H9 (cell line): Measurements from ENCODE around the gene OAS2. TPM values are rescaled to one million over a fixed set of nuclear protein-coding genes. Genes with fewer than 3 reads are reported as not detected.

Experiments
- DNase-seq: peaks from one replicate; pipeline ENCODE4 v3.0.0-alpha.2; 2017
- H2AFZ ChIP-seq: one replicate; pipeline ENCODE4 v1.6.1; 2013; ENCODE audit warnings: mild to moderate bottlenecking, low read length, control low read depth, moderate library complexity
- H2AK5ac ChIP-seq: 2 replicates; pipeline ENCODE4 v1.6.1; 2013; ENCODE audit warnings: low read length, control low read depth, mixed read lengths; ENCODE audit not compliant: insufficient read length
- H2BK120ac ChIP-seq: one replicate; pipeline ENCODE4 v1.6.1; 2013; ENCODE audit warnings: low read depth, mild to moderate bottlenecking, low read length, control low read depth, inconsistent platforms; ENCODE audit not compliant: poor library complexity, severe bottlenecking
- H2BK12ac ChIP-seq: 2 replicates; pipeline ENCODE4 v1.6.1; 2013; ENCODE audit warnings: low read length, control low read depth, mixed read lengths, low read depth; ENCODE audit not compliant: insufficient read length
- H2BK15ac ChIP-seq: 2 replicates; pipeline ENCODE4 v1.6.1; 2013; ENCODE audit warnings: low read depth, low read length, control low read depth
- H2BK20ac ChIP-seq: one replicate; pipeline ENCODE4 v1.6.1; 2013; ENCODE audit warnings: low read depth, mild to moderate bottlenecking, low read length, control low read depth, inconsistent platforms; ENCODE audit not compliant: poor library complexity, severe bottlenecking
- H2BK5ac ChIP-seq: 2 replicates; pipeline ENCODE4 v1.6.1; 2013; ENCODE audit warnings: low read length, control low read depth, mixed read lengths; ENCODE audit not compliant: insufficient read length
- H3K14ac ChIP-seq: 2 replicates; pipeline ENCODE4 v1.6.1; 2013; ENCODE audit warnings: low read length, control low read depth; ENCODE audit not compliant: insufficient read depth
- H3K18ac ChIP-seq: 2 replicates; pipeline ENCODE4 v1.6.1; 2013; ENCODE audit warnings: low read depth, mild to moderate bottlenecking, mixed read lengths, low read length, control low read depth; ENCODE audit not compliant: insufficient read length
- H3K23ac ChIP-seq: 2 replicates; pipeline ENCODE4 v1.6.1; 2013; ENCODE audit warnings: low read length, control low read depth, mixed read lengths, low read depth; ENCODE audit not compliant: insufficient read length
- H3K23me2 ChIP-seq: 2 replicates; pipeline ENCODE4 v1.6.1; 2013; ENCODE audit warnings: low read depth, mild to moderate bottlenecking, mixed read lengths, low read length, control low read depth; ENCODE audit not compliant: insufficient read length, poor library complexity, severe bottlenecking
- H3K27ac ChIP-seq: 2 replicates; pipeline ENCODE4 v1.5.1; 2013; ENCODE audit warnings: low read length, control low read depth, mixed read lengths, low read depth; ENCODE audit not compliant: insufficient read length
- H3K27me3 ChIP-seq: 2 replicates; pipeline ENCODE4 v1.6.1; 2013; ENCODE audit warnings: low read length, control low read depth, inconsistent platforms; ENCODE audit not compliant: insufficient read depth
- H3K4ac ChIP-seq: 2 replicates; pipeline ENCODE4 v1.6.1; 2013; ENCODE audit warnings: low read depth, mild to moderate bottlenecking, control low read depth, inconsistent platforms, low read length, moderate library complexity
- H3K4me1 ChIP-seq: 2 replicates; pipeline ENCODE4 v1.6.1; 2013; ENCODE audit warnings: low read length, control low read depth, inconsistent platforms; ENCODE audit not compliant: insufficient read depth
- H3K4me2 ChIP-seq: 2 replicates; pipeline ENCODE4 v1.6.1; 2013; ENCODE audit warnings: low read length, control low read depth, mixed read lengths; ENCODE audit not compliant: insufficient read length, insufficient read depth
- H3K56ac ChIP-seq: 2 replicates; pipeline ENCODE4 v1.6.1; 2013; ENCODE audit warnings: low read depth, mild to moderate bottlenecking, mixed read lengths, low read length, control low read depth; ENCODE audit not compliant: insufficient read length
- H3K79me1 ChIP-seq: 2 replicates; pipeline ENCODE4 v1.6.1; 2013; ENCODE audit warnings: low read depth, mild to moderate bottlenecking, moderate library complexity, low read length, control low read depth, inconsistent platforms; ENCODE audit not compliant: insufficient read depth, poor library complexity, severe bottlenecking
- H3K79me2 ChIP-seq: 2 replicates; pipeline ENCODE4 v1.6.1; 2013; ENCODE audit warnings: low read length, control low read depth, inconsistent platforms; ENCODE audit not compliant: insufficient read depth
- H3K9ac ChIP-seq: 2 replicates; pipeline ENCODE4 v1.6.1; 2013; ENCODE audit warnings: low read length, control low read depth, mixed read lengths; ENCODE audit not compliant: insufficient read length; ENCODE audit errors: extremely low read depth
- H3K9me3 ChIP-seq: one replicate; pipeline ENCODE4 v1.6.1; 2013; ENCODE audit warnings: low read depth, low read length, inconsistent platforms; ENCODE audit not compliant: control insufficient read depth
- H3T11ph ChIP-seq: one replicate; pipeline ENCODE4 v1.6.1; 2013; ENCODE audit warnings: mild to moderate bottlenecking, low read length, control low read depth, inconsistent platforms
- H4K20me1 ChIP-seq: one replicate; pipeline ENCODE4 v1.6.1; 2013; ENCODE audit not compliant: control insufficient read depth, insufficient read length, insufficient read depth
- H4K5ac ChIP-seq: 2 replicates; pipeline ENCODE4 v1.6.1; 2013; ENCODE audit warnings: low read depth, mild to moderate bottlenecking, mixed read lengths, low read length, control low read depth; ENCODE audit not compliant: insufficient read length
- H4K8ac ChIP-seq: replicated peaks from 2 replicates; pipeline ENCODE4 v1.6.1; 2013; ENCODE audit warnings: low read length, control low read depth, mixed read lengths, low read depth; ENCODE audit not compliant: insufficient read length
- H4K91ac ChIP-seq: 2 replicates; pipeline ENCODE4 v1.6.1; 2013; ENCODE audit warnings: low read depth, mild to moderate bottlenecking, moderate library complexity, mixed read lengths, low read length, control low read depth; ENCODE audit not compliant: insufficient read length
- H3K27ac Mint-ChIP-seq, 3 experiments: 2 replicates in 2 of 3; 3 replicates in 1 of 3; pipeline ENCODE4 v1.8.0; 2020 to 2021; ENCODE audit warnings: mixed read lengths in 3 of 3, mild to moderate bottlenecking in 1 of 3, moderate library complexity in 1 of 3
- H3K27me3 Mint-ChIP-seq: 2 replicates; pipeline ENCODE4 v1.8.0; 2021; ENCODE audit warnings: low read depth, mild to moderate bottlenecking, moderate library complexity, mixed read lengths
- H3K36me3 Mint-ChIP-seq, 3 experiments: 2 replicates in 2 of 3; 3 replicates in 1 of 3; pipeline ENCODE4 v1.8.0; 2020 to 2021; ENCODE audit warnings: low read depth in 3 of 3, mixed read lengths in 3 of 3; ENCODE audit not compliant: insufficient read depth in 1 of 3
- H3K4me1 Mint-ChIP-seq, 2 experiments: 2 replicates each; pipeline ENCODE4 v1.8.0; 2020; ENCODE audit warnings: mixed read lengths in 2 of 2
- H3K4me3 Mint-ChIP-seq, 2 experiments: 2 replicates in 1 of 2; 3 replicates in 1 of 2; pipeline ENCODE4 v1.8.0; 2020 to 2021; ENCODE audit warnings: mild to moderate bottlenecking in 2 of 2, mixed read lengths in 2 of 2, moderate library complexity in 1 of 2
- H3K9me3 Mint-ChIP-seq, 2 experiments: 2 replicates in 1 of 2; 3 replicates in 1 of 2; pipeline ENCODE4 v1.8.0; 2020; ENCODE audit warnings: mild to moderate bottlenecking in 2 of 2, mixed read lengths in 2 of 2, moderate library complexity in 1 of 2
- CTCF ChIP-seq: fragments of 200-600 bp; sonication (generic); conservative IDR thresholded peaks from 3 replicates; pipeline ENCODE4 v1.8.0; 2021; ENCODE audit warnings: antibody characterized with exemption, mild to moderate bottlenecking
- WGBS: extraction: QIAGEN DNeasy Blood & Tissue Kit; methylation state at CpG from one replicate; pipeline ENCODE4 v1.1.7; 2013; ENCODE audit warnings: missing lambda C conversion rate, low lambda C conversion rate, mixed read lengths; ENCODE audit not compliant: insufficient read length; ENCODE audit errors: extremely low coverage; 5-methylcytosine and 5-hydroxymethylcytosine counted together
- total RNA-seq: library from RNA; stranded (reverse); gene quantifications from 2 replicates; pipeline ENCODE4 v1.2.1, GENCODE V29; 2021

OAS2 gene
- total RNA-seq, 1 experiment from 2014 or later, result not detected

DNA sequence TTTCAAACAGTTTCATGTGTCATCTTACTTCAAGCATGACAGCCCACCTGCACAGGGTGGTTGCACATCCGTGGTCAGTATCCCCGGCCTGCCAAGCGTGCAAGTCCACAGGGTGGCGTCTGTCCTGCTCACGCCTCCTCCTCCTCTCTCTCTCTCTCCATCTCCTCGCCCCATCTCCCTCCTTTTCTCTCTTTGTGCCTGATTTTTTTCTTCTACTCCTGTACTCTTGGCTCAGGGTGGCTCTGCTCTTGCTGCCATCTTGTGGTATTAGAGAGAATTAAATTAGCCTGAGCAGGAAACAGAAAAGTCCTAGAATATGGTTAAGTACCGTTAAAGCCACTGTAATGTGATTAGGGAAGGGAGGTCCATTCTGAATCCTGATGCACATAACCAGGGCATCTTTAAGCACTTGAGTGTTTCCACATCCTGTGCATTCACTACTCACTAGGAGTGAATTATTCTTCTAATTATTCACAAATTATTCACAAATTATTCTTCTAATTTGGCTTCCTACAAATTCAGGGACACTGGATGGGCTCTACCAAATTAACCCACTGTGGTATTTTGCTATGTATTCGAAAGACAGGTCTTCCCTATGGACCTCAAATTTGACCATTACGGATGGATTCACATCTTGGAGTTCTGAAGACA lies 52.7 kb downstream of the OAS2 start:
- Histone ChIP-seq H4K5ac (no peak overlapping the region), H2BK15ac (no peak overlapping the region), H3K23ac (no peak overlapping the region), H3K79me1 (no peaks in the 10 kb centered on the region), H3K56ac (no peak overlapping the region), H3T11ph (no peak overlapping the region), H3K9ac (no peak overlapping the region), H2BK5ac (no peak overlapping the region), H3K4me1 (no peaks in the 10 kb centered on the region; the same call in 1 of the 2 replicates), H4K8ac (no peak overlapping the region), H3K23me2 (no peaks in the 10 kb centered on the region), H3K4ac (no peak overlapping the region), H3K79me2 (no peaks in the 10 kb centered on the region), H4K91ac (no peak overlapping the region), H4K20me1 (no peaks in the 10 kb centered on the region), H2BK20ac (no peak overlapping the region), H3K14ac (no peak overlapping the region), H3K9me3 (no peaks in the 10 kb centered on the region), H2BK12ac (no peak overlapping the region), H2AFZ (no peak overlapping the region), H2BK120ac (no peak overlapping the region), H2AK5ac (no peak overlapping the region), H3K27ac (no peak overlapping the region), H3K4me2 (no peak overlapping the region), H3K18ac (no peak overlapping the region), H3K27me3 (no peaks in the 10 kb centered on the region)
- Mint-ChIP-seq H3K36me3 (0 out of 7 replicates have a peak, but pooled peaks cover 0 to 3% (median 0%) of the 10 kb centered on the region in 3 experiments), H3K4me3 (no peak overlapping the region; a peak in 1 of 5 replicates), H3K4me1 (peaks cover 6% of the 10 kb centered on the region in 2 experiments), H3K27me3 (peaks cover 8% of the 10 kb centered on the region), H3K27ac (no peak overlapping the region; a peak in 1 of 7 replicates), H3K9me3 (peaks cover 10 to 17% of the 10 kb centered on the region in 2 experiments)
- no CpG with 5 or more reads among the region's 9 CpGs for WGBS
- DNase-seq, result peak; percentile 89
- peak; percentile 85 for TF ChIP-seq CTCF
